ENCODE data around the gene RAP1GAP.

RAP1GAP gene

DNA sequence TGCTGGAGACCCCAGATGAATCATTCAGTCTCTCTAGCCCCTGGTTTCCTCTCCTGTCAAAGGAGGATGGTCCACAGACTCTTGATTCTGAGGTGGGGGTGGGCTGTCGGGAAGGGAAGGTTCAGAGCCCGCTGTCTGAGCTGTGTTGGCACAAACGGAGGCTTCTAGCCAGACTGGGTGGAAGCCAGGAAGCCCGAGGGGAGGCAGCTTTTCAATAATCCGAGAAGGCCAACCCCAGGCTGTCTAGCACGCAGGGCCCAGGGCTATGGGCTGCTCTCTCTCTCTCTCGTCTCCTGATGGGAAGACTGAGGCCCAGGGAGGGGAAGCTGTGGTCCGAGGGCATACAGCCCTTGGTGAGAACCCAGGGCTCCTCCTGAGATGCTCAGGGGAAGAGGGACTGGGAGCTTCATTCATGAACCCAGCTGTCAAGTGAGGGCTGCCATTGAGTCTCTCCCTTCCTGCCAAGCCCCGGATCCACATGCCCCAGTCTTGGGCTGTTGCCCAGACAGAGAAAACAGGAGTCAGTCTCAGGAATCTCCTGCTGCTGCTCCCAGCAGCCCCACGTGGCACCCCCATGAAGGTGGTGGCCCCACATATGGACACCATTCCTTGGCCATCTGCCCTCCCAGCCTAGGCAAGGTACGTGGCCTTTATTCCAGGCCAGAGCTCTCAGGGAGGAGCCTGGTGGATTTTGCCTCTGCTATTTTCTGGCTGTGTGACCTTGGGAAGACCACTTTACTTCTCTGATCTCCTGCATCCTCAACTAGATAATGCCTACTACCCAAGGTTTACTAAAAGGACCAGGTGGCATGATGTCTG is 44.4 kb downstream of the RAP1GAP start:
- DNase-seq = no peak

GRCh38 chr1:21623410-21623961 is 45.7 kb downstream of the RAP1GAP start:
- DNase-seq = no peak

DNA sequence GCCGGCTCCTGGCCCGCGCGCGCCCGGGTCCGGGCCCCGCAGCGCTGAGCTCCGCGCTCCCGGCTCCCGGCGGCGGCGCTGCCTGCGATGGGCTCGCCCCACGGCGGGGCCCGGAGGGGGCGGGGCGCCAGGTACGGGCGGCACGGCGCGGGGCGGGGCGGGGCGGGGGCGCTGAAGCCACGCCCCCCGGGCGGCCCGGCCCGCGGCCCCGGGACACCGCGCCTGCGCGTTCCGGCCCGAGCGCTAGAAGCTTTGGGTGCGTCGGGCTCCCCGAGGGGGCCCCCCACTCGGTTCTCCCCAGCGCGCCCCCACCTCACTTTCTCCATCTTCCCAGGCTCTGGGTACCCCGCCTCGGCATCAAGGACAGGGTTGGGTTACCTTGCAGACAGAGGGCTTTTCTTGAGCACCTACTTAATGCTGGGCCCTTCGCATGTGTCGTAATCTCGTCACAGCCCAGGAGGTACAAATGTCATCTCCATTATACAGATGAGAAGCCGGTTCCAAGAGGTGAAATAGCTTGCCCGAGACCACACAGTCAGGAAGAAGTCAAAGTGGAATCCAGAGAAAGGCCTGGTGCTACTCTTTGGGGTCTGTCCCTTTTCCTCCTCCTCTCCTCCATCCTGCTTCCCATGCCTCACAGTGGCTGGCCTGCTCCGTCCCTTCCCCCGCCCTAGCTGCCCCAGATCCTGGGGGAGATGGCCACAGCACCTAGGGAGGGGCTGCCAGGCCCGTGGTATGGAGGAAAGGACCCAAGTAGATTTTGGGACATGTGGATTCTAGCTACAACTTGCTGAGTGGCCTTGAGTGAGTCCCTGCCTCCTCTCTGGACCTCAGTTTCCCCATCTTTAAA is 46.5 kb downstream of the RAP1GAP start:
- DNase-seq = peak; percentile 40

- no peak for DNase-seq
These were observed 47.3 kb downstream of the RAP1GAP start for GRCh38 chr1:21621761-21622436.

GRCh38 chr1:21621051-21621450 is 48.1 kb downstream of the RAP1GAP start:
- DNase-seq = no peak

DNA sequence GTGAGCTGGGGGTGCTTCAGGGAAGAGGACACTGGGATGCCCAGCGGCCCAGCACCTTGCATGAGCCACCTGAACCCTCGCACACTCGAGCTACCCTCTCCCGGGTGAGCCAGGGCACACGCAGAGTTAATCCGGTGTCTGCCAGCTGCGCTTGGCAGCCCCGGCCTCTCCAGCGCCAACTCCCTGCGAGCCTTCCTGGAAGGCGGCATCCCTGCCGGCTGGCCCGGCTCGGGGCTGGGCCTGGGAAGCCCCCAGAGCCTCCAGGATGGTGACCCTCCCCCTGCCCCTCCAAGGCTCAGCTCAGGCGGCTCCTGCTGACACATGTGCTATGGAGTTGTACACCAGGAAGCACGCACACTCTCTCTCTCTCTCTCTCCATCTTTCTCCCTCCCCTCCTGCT is 48.7 kb downstream of the RAP1GAP start:
- DNase-seq = no peak

GRCh38 chr1:21620011-21620410 is 49.1 kb downstream of the RAP1GAP start:
- DNase-seq = no peak

DNA sequence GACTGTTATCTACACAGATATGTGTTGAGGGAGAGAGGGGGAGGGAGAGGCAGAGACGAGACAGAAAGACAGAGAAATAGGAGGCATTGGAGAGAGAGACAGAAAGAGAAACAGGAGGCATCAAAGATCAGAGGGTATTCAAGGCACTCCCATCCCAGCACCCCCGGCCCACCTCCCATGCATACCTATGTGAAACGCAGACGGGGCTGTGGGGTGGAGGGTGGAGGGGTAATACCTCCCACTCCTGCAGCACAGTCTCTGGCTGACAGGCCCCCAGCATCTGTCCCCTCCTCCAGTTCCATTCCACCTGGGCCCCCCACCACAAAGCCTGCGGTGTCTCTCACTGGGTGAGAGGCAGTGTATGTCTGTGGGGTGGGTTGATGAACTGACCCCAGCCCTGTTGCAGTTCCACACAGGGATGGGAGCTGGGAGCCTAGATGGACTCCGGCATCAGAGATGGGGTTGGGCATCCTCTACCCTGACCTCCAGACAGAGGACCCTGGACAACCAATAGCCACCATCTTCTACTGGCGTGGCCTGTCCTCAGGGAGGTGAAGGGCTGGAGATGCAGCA is 49.7 kb downstream of the RAP1GAP start:
- DNase-seq = no peak

DNA sequence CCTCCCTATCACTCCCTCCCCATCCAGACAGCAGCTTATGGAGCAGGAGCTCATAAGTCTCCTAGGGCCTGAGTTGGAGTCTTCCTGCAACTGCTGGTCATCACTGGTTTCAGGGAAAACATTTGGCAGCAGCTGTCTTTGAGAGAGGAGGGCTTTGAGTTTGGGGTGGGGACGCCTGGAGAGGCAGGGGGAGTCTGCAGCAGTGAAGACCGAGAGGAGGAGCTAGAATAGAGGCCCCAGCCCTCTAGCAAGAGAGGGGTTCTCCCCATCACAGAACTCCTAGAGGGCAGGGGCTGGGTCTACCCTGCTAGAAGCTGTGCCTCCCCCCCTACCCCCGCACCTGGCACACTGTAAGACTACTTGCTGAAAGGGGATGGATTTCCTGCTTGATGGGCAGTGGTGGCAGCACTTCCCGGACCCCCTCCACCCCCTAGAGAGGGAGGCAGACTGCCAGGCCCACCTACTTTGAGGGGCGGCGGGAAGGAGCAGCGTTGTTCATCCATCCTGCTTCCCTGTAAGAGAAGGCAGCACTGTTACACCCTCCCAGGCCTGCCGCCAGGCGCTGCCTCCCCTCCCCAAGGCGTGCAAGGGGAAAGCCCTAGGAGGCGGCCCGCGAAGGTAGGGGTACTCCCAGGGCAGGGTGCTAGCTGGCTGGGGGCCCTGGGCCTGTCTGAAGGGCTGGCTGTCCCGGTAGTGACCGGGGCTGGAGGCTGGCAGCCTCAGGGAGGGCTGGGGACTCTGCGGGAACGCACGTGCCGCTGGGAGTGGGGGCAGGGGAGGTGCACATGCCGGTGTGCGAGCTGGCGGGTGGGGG is 50.4 kb downstream of the RAP1GAP start:
- DNase-seq = no peak

- no peak for DNase-seq
These were observed 51.1 kb downstream of the RAP1GAP start for GRCh38 chr1:21618059-21618458.

- no peak for DNase-seq
These were observed 51.9 kb downstream of the RAP1GAP start for GRCh38 chr1:21617126-21617738.

DNA sequence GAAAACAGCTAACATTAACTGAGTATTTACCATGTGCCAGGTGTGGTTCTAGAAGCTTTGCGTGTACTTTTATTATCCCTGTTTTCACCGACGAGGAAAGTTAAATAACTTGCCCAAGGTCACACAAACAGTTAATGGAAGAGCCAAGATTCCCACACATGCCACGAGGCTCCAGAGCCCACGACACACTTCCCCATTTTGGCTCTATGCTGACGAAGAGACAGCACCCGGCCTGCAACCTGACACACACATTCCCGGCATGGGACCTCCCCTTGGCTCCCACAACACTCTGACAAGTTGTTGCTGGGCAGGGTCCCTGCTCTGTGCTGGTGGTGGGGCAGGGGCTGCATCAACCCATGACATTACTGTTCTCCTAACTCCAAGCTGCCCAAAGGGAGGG is 52.8 kb downstream of the RAP1GAP start:
- DNase-seq = no peak

DNA sequence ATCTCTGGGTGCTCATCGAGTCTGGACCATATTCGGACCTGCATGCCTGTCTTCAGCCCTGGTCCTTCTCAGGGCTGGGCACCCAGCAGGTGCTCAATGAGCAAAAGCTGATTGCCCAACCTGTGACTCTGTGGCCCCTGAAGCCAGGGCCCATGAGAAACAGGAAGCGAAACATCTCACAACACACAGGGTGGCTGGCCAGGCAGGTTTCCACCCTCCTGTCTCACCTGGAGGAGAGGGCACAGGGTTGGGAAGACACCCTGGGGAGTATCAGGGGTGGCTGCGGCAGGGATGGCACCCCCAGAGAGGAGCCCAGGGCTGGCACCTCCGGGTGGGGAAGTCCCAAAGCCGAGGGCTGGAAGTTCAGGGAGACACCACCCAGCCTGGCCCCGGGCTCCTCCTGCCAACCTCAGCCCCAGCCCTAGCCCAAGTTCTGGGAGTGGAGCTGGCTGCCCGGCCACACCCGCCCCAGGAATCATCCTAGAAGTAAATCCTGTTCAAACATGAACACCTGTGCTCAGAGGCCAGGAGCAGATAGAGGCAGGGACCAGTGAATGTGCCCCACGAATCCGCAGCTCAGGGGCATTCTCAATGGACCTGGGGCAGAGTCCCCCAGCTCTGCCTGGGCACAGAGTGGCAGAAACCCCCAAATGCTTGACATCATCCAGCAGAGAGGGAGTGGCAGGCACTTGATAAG is 54.6 kb downstream of the RAP1GAP start:
- DNase-seq = no peak

DNA sequence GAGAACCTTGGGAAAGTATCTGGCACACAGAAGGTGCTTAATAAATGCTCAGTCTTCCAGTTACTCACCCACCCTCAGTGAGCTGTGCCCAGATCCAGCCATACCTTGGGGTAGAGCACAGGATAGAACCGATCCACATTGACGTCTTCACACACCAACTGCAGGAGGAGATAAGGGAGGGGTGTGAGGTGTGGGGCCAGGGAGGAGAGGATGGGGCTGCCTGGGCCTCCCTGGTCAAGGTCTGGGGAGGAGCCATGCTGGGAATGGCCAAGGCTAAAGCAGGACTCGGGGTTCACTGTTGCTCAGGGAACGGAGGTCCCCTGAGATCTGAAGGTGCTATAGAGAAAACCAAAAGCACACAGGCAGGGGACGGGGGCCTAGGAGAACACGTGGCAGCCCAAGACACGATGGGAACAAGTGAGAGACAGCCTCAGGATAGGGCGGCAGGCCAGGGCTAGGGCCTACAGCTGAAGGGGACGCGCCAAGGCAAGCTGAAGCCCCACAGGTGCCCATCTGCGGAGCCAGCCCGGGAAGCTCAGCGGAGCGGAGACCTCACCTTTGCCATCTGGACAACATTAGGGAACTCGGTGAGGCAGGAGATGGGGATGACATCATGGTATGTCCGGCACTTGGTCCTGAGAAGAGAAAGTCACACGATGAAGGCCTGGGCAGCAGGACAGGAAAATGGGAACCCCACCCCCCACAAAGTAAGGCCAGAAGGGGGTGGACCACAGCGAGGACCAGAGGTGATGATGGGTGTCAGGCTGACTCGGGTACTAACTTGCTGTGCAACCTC is 55.9 kb downstream of the RAP1GAP start:
- no peak for DNase-seq

DNA sequence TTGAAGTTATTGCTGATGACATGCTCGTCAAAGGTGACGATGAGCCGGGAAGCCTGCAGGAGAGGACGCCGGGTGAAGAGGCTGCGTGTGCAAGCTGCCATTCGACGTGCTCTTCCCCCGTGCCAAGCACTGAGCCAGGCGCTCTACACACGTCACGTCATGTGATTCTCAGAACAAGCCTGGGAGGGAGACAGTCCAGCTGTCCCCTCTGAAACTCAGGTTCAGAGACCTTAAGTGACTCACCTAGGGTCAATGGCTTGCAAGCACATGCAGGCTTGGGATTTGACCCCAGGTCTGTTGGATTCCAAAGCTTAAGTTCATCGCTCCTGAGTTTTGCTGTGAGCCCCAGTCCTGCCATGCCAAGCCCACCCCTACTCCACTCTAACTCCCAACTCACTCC is 57.1 kb downstream of the RAP1GAP start:
- no peak for DNase-seq

DNA sequence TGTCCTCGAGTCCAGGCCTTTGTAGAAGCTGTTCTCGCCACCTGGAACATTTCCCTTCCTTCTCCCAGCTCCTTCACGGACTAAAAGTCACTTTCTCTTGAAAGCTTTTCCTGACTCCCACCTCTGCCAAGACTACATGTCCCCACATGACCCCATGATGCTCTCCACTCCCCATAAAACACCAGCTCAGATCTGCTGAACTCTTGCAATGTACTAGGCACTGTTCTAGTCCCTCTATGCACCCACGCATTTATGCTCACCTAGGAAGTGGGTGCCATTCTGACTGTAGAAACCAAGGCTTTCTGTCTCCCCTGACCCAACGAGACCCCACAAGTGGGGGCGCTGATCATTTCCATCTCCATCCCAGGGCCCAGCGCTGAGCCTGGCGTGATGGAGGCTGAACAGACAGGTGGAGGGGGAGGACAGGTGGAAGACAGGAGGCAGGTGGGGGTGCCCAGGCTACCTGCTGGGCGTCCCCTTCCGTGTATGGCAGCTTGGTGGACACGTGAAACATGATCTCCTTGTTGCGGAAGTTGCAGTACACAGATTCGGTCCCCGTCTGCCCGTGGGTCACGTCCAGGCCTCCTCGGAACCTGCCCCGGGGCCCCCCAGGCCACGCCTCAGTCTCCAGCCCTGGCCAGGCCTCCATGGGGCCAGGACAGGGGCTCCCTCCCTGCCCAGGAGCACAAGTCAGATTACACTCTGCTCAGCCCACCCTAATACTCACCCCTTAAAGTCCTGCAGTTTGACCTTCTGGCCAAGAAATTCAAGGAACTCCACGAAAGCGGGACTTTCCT is 58.0 kb downstream of the RAP1GAP start:
- no peak for DNase-seq

DNA sequence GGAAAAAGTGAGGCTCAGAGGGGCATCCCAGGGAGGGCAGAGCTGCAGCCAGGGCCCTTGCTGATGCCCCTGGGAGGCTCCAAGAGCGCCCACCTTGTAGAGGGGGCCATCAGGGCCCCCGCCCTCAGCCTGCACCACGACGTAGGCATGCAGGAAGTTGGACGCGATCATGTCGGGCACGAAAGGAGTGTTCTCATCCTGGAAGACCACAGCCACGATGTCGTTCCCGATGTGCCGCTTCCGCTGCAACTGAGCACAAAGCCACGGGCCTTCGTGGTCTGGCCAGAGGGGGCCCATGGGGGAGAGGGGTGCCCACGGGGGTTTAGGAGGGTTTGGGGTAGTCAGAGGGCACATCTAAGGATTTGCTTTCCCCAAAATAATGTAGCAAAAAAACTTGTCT is 59.1 kb downstream of the RAP1GAP start:
- no peak for DNase-seq

DNA sequence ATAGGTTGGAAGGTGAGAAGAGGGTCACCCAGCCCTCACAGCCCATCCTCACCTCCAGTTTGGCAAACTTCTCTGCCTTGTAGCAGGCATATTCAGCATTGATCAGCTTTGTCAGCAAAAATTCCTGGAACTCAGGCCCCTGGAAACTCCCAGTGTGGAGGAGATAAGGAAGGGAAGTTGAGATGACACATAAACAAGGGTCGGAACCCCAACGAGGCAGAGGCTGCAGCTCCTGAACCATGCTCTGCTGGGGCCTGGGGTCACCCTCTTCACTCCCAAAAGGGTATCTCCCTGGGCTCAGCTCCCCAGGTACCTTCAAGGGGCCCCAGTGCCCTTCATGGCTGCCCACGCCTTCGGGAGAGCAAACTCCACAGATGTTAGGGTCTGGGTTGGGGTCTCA is 60.4 kb downstream of the RAP1GAP start:
- no peak for DNase-seq
